NCI-H2196 treated with DMSO at 0.1 percent for 48 hours (cell line): Measurements from ENCODE around the gene SULT6B1.
"Not testable (repeated sequence)": the region's sequence is repeated elsewhere in the genome, so short reads cannot be mapped to it uniquely, and the experiment has no call there.

Experiments
- DNase-seq: peaks from one replicate; lab custom pipeline; 2025; ENCODE audit not compliant: unreplicated experiment; lab: John Stamatoyannopoulos, UW

Gene SULT6B1, protein sequence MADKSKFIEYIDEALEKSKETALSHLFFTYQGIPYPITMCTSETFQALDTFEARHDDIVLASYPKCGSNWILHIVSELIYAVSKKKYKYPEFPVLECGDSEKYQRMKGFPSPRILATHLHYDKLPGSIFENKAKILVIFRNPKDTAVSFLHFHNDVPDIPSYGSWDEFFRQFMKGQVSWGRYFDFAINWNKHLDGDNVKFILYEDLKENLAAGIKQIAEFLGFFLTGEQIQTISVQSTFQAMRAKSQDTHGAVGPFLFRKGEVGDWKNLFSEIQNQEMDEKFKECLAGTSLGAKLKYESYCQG

DNA sequence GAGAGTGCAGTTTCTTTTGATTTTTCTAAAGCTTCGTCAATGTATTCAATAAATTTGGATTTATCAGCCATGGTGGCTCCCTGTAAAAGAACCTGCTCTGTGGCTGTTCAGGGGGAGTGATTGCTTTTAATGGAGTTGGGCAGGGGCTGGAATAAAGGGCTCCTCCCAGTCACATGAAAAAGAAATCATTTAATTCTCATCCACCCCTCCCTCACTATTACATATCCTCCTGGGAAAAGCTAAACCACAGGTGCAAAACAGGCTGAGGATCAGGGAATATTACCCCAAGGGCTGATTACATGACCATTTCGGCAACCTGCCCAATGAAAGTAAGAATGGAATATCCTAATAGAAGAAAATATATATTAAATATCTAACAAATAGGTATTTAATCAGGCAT is at the start of gene SULT6B1:
Gene SULT6B1, minus strand, starts transcription at position 101 of the 400 bp plus-strand sequence. Its CDS starts 30 bp downstream, at position 71.
- no peak for DNase-seq

DNA sequence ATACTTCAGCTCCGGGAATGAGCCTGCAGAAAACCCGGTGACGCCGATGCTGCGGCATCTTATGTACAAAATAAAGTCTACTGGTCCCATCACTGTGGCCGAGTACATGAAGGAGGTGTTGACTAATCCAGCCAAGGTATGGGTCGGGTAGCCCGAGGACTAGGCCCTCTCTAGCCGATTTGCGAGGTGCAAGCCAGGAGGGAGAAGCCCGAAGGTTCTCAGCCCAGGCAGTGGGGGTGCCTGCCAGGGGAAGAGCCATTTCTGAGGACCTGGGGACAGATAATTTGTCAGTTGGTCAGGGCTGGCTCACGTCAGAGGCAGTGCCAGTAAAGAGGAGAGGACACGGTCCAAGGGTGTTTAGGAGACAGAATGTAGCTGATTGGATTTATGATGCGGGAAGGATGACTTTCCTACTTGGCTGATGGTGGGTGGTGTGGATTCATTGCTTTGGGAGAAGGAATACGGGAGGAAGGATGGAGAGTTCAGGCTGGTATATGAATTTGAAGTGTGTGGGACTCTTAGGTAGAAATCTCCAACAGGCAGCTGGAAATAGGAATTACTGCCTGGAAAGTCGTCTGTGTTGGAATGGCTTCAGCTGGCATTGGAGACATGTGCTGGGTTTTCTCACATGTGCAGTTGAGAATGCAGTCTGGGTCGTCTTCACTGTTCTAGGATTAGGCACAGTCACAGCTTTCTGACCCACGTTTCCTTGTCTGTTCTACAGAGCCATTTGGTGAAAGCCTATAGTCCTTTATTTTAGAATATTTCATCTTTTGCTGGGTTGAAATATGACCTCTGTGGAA is 43.9 kb upstream of the SULT6B1 start:
- no peak for DNase-seq

DNA sequence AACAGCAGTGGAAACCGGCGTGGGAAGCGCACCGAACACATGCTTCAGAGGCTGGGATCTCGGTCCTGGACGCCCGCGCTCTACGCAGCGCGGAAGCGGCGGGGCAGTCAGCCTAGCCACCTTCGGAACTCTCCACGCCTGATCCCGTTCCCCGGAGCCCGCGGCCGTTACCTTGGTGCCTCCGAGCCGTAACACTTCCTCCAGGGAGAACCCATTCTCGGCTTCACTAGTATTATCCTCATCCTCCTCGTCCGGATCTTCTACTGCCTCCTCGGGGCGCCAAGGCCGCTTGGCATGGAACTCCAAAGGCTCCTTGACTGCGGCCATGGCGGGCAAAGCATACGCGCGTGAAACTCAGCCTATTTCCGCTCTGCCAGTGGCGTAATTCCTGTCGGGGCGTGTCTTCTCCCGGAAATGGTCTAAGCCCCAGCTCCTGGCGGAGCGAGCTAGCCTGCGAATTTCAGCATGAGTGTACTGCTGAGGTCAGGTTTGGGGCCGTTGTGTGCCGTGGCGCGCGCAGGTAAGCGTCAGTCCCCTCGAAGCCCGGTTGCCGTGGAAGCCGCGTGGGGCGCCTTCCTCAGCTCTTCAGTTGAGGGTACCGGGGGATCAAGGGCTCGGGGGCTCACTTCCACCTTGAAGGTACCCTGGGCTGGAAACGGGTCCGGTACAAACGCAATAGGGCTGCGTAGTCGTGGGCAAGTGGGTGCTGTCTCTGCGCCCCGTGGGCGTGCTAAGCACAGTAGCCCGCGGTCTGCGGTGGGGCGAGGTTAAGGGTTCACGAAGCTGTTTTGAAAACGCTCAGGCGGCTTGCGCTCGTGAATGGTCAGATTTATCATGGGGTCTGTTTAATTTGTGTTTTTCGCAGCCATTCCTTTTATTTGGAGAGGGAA is 43.0 kb upstream of the SULT6B1 start, which contains the start of the genes CEBPZ and NDUFAF7:
Gene CEBPZ, minus strand, starts transcription at position 356 of the 890 bp plus-strand sequence. Its CDS starts 29 bp downstream, at position 327.
Gene NDUFAF7, plus strand, starts transcription at position 418 of the 890 bp plus-strand sequence. Its CDS starts 48 bp downstream, at position 466.
- DNase-seq, result peak; percentile 79

DNA sequence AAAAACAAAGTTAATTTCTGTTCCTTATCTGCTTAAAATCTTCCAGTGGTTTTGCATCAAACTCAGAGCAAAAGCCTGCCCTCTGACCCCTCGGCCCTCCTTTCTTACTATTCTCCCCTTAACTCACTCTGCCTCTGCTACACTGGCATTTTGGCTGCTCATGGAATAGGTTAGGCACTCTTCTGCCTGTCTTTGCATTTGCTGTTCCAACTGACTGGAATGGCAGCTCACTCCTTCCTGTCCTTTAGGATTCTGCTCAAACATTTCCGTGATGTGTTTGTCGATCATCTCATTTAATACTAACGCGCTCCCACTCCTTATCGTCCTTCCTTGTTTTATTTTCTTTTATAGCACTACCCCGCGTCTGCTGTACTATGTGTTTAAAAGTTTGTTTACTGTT is 42.1 kb upstream of the SULT6B1 start:
- no peak for DNase-seq

DNA sequence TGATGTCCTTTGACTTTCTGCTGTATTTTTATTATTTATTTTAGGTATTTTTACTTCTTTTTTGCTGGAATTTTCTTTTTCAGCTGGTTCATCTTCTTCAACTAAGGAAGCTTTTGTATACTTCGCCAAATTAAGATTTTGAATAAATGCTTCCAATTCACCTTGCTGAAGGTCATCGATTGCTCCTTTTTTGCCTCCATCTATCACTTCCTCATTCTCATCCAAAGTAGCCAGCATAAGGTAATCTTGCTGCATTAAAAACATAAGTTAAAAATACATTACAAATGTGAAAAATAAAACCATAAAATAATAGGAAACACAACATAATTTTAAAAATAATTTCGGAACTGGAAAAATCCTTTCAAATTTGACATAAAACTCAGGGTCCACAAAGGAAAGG is 40.3 kb upstream of the SULT6B1 start:
- DNase-seq, result no peak

GRCh38 chr2:37226863-37227262 is 38.4 kb upstream of the SULT6B1 start:
- DNase-seq, result no peak

GRCh38 chr2:37225129-37225528 is 36.7 kb upstream of the SULT6B1 start:
- not testable (repeated sequence) for DNase-seq

DNA sequence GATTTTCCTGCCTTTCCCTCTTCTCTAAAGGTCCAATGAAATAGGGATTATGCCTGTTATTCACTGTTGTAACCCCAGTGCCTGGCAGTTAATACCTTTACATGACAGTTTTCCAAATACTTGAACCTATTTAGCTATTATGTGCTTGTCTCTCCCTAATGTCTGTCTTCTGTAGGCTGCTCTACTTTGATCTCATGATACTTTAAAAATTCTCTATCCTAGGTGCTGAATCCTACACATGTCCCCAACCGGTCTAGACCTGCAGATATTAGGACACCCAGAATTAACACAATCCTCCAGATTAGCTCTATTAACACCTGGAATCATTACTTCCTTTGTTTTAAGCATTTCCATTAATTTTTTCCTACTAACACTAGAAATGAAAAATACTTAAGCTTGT is 35.6 kb upstream of the SULT6B1 start:
- DNase-seq, result no peak

DNA sequence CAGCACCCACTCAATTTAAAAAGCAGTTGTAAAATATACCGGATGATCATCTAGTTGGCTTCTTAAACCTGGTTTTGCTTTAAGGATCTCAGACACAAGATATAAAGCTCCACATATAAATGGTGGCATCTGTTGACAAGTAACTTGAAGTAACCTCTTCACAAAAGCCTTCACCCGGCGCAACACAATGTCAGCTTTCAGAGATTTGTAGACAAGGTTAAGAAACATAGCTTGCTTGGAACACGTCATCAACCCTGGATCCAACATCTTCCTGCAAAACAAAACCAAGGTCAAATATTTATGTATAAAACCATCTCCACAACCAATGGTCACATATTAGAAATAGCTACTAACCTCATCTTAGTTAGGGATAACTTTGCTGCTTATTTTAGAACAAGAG is 34.7 kb upstream of the SULT6B1 start:
- no peak for DNase-seq

GRCh38 chr2:37219046-37219445 is 30.6 kb upstream of the SULT6B1 start:
- no peak for DNase-seq

DNA sequence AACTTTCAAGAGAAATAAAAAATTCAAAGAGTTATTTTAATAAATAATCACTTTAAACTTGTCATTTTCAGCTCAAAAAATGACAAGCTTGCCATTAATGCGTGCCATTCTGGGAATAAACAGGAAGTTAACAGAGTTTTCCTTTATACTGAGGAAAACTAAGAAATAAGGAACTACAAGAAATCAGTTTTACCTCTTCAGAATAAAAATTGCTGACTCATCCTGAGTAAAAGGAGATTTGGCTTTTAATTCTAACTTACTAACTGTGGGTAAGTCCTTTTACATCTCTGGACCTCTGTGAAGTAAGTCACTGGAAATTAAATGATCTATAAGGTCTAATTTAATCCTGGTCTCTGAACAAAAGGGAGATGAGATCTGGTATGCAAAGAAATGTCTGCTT is 26.8 kb upstream of the SULT6B1 start:
- DNase-seq, result no peak

DNA sequence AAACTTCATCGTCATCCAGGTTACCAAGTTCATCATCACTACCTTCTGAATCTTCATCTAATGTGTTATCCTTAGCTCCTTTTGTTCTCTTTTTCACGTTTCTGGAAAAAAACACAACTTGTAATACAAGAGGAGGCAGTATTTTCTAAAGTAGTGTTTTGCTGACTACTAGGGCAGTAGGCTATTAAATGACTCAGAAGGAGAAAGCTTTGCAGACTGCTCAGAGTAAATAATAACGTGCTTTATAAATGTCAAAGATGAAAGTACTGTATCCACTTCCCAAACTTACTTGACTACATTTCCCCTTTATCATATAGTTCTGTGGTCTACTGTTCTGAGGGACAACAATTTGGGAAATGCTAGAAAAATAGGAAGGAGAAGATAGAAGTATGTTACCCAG is 23.5 kb upstream of the SULT6B1 start:
- DNase-seq, result no peak

DNA sequence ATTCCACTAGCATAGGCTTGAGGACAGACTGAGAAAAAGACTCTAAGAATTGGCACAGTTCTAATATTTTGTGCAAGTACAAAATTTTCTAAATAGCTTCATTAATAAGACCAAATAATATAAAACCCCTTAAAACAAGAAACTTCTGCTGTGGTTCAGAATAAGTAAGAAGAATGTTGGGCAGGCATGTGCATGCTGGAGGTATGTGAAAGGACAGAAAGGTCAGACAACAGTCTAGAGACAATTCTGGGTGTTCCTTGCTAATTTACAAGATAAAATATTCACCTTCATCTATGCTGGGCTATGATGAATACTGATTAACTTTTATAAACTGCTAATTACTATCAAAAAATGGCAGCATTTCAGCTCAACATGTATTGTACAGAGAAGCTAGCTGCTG is 22.7 kb upstream of the SULT6B1 start:
- no peak for DNase-seq

DNA sequence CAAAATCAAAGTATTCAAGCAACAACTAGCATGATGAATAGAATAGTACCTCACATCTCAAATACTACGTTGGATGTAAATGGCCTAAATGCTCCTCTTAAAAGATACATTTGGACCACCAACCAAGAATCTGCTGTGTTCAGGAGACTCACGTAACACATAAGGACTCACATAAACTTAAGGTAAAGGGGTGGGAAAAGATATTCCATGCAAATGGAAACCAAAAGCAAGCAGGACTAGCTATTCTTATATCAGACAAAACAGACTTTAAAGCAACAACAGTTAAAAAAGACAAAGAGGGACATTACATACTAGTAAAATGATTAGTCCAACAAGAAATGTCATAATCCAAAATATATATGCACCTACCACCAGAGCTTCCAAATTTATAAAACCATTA is 18.3 kb upstream of the SULT6B1 start:
- not testable (repeated sequence) for DNase-seq

DNA sequence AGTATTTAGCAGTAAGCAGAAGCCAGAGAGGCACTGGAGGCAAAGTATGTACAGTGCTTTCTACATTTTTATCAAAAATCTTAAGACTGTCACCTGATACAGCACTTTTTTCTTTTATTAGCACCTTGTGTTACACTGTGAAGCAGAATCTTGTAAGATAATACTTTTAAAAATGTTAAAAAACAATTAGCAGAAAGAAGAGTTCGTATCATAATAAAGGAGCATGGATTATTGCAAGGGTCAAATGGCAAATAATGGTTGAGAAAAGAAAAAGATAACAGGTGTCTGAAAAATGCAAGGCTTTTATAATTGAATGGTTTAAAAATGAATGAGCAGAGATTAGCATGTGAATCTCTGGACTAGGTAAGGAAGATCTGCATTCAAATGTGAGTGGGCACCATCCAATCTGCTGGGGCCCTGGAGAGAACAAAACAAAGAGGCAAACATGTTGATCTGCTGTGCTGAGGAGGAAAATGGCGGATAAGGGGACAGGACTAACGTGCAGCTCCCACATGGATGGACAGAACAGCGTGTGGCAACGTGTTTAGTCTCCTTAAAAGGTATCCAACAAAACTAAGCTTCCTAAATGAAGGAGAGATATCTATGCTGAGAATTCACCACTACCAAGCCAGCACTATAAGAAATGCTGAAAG is 17.3 kb upstream of the SULT6B1 start:
- DNase-seq, result no peak

DNA sequence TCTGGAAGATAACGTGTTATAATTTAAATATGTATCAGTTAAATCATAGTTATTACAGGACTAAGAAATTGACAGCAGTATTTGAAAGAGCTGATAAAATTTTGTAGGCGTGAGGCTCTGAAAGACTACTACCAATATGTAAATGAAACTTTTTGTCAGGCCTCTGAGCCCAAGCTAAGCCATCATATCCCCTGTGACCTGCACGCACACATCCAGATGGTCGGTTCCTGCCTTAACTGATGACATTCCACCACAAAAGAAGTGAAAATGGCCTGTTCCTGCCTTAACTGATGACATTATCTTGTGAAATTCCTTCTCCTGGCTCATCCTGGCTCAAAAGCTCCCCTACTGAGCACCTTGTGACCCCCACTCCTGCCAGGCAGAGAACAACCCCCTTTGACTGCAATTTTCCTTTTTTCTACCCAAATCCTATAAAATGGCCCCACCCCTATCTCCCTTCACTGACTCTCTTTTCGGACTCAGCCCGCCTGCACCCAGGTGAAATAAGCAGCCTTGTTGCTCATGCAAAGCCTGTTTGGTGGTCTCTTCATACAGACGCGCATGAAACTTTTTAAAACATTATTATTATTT is 16.7 kb upstream of the SULT6B1 start:
- DNase-seq, result not testable (repeated sequence)

DNA sequence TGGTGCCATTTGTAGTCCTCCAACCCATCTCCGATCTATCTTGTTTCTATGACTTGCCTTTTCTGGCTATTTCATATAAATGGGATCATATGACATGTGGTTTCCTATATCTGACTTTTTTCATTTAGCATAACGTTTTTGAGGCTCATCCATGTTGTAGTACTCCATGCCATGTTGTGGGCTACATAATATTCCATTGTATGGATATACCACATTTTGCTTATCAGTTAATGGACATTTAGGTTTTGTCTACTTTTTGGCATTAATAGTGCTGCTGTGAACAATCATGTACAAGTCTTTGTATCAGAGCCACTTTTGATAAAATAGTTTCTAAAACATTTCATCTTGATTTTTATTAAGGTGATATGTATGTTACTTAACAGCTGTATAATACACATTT is 15.2 kb upstream of the SULT6B1 start:
- DNase-seq, result no peak

- DNase-seq, result no peak
These were observed 13.3 kb upstream of the SULT6B1 start for GRCh38 chr2:37201766-37202165.

DNA sequence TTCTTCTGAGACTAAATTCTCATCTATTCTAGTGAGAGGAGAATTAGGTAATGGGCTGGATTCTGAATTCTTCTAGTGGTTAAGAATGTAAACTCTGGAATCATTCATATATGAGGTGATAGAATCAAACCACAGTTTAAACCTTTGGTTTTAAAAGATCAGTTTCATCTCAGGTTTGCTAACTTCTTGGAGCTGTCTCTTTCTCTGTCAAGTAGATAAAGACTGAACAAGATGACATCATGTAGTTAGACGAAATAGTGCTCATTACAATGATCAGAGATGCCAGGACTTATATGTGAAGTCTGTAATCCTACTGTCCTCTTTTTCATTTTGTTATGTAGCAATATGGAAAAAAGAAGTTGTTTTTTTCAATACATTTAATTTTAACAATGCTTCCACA is 12.7 kb upstream of the SULT6B1 start:
- DNase-seq, result no peak

- no peak for DNase-seq
These were observed 10.2 kb upstream of the SULT6B1 start for GRCh38 chr2:37198681-37199065.
